Measurements from ENCODE around the gene ACVRL1.
"Not testable (repeated sequence)": the region's sequence is repeated elsewhere in the genome, so short reads cannot be mapped to it uniquely, and the experiment has no call there.

The ACVRL1 gene

DNA sequence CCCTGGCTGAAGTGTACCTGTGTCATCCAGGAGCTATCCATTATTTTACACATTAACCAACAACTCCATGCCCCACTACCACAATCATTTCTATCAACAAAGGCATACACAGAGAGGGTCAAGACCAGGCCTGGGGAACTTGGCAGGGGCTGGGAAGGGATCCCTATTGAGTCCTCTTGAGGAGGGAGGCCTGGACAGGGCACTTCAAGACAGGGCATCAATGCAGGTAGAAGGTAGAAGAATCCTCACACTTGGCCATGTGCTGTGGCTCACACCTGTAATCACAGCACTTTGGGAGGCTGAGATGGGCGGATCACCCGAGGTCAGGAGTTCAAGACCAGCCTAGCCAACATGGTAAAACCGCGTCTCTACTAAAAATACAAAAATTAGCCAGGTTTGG is 32.8 kb upstream of the ACVRL1 start:
- DNase-seq, result no peak

DNA sequence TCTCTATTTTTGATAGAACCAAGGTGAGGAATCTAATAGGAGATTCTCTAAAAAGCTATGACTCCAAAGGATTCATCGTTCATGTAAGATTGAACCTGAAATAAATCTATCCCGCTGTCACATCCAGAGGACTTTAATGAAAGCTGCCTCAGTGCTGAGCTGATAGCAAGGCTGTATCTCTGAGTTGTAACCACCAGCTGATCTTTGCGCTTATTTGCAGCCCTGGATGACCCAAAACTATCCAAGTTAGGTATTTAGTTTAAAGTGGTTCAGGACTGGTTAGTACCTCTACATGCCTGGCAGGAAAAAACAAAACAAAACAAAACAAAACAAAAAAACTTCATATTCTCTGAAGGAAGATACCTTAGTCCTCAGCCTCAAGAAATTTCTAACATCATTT is 28.2 kb upstream of the ACVRL1 start:
- DNase-seq, result no peak

DNA sequence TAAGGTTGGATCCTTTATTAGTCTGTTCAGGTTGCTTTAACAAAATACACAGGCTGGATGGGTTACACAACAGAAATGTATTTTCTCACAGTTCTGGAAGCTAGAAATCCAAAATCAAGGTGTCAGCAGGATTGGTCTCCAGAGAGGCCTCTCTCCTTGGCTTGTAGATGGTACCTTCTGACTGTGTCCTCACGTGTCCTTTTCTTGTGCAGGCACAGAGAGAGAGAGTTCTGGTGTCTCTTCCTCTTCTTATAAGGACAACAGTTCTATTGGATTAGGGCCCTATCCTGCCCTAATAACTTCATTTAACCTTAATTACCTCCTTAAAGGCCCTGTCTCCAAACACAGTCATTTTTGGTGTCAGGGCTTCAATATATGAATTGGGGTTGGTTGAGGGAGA is 24.0 kb upstream of the ACVRL1 start:
- DNase-seq, result no peak

DNA sequence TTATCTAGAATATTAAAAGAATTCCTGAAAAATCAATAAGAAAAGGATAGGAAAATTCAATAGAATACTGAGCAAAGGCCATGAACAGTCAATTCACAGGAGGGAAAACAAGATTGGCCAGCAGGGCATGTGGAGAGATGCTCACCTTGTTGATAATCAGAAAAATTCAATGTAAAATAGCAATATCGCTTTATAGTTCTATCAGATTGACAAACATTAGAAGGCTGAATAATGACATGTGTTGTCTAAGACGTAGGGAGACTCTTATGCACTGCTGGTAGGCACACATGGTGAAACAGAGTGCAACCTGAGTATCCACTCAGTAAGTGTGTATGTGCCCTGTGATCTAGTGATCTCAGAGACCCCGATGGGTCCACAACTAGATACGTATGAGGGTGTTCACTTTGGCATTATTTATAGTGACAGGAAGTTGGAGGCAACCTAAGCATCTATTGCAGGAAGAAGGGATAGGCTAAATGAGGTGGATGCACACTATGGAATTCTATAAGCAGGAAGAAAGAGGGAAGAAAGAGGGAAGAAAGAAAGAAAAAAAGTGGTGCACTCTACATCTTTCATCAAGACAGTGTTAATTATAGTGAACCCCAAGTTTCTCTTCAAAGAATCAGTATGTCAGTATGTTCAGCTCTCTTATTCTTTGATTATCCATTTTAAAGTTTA is 23.2 kb upstream of the ACVRL1 start:
- no peak for DNase-seq

DNA sequence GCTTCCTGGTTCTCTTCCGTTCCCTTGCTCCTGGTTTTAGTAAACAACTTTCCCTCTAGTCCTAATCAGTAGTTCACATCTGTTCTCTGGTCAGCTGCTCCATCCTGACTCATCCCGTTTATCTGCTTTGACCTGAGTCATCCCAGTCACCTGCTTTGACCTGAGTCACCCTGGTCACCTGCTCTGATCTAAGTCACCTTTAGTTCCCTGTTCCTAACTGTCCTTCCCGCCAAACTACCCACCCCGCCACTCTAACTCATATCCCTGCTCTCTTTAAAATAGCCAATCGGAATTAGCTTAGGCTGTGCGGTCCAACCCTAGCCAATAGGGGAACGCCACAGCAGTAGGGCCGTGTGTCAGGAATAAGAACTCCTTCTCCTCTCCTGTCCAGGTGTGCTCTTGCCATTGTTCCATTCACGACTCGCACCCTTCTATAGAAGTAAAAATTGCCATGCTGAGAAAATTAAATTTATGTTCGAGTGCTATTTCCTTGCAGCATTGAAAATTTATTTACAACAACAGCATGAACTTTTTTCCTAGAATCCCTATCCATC is 22.6 kb upstream of the ACVRL1 start:
- no peak for DNase-seq

DNA sequence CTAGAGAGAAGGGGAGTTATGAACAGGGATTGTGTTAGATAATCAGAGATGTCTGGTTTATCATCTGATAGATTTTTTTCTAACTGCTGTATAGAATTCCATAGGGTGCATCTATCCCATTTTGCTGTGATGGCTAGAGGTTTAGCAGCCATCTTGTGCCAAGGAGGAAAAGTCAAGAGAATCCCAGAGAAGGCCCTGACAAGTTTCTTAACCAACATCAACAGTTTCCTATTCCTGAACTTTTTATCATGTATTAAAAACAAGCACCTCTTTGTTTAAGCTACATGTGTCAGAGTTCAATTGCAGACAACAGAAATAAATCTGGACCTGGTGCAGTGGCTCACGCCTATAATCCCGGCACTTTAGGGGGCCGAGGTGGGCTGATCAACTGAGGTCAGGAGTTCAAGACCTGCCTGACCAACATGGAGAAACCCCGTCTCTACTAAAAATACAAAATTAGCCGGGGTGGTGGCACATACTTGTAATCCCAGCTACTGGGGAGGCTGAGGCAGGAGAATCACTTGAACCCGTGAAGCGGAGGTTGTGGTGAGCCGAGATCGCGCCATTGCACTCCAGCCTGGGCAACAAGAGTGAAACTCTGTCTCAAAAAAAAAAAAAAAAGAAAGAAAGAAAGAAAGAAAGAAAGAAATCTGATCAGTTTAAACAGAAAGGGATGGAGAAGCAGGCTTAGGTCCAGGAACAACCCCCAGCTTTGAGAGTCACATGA is 21.8 kb upstream of the ACVRL1 start:
- DNase-seq, result not testable (repeated sequence)

DNA sequence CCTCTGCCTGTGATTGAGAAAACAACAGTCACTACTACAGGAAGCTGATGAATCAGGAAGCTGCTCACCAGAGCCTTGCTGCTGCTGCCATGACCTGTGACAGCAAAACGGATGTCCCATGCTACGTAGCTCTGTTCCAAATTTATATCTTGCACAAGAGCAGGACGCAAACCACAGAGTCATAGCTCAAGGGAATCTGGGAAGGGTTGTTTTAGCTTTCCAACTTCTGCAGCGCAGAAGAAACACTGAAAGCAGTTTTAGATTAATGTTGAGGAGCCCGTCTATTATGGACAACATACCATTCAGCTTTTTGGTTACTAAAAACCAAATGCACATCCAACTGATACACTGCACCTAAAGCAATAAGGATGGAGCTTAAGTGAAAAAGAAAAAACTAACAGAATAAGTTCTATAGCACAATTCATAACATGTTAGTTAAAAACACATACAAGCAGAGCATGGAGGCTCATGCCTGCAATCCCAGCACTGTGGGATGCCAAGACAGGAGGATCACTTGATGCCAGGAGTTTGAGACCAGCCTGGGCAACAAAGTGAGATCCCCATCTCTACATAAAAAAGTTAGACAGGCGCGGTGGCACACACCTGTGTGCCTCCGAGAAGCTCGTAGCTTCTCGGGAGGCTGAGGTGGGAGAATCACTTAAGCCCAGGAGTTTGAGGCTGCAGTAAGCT is 21.1 kb upstream of the ACVRL1 start:
- DNase-seq, result peak; percentile 43 to 55

DNA sequence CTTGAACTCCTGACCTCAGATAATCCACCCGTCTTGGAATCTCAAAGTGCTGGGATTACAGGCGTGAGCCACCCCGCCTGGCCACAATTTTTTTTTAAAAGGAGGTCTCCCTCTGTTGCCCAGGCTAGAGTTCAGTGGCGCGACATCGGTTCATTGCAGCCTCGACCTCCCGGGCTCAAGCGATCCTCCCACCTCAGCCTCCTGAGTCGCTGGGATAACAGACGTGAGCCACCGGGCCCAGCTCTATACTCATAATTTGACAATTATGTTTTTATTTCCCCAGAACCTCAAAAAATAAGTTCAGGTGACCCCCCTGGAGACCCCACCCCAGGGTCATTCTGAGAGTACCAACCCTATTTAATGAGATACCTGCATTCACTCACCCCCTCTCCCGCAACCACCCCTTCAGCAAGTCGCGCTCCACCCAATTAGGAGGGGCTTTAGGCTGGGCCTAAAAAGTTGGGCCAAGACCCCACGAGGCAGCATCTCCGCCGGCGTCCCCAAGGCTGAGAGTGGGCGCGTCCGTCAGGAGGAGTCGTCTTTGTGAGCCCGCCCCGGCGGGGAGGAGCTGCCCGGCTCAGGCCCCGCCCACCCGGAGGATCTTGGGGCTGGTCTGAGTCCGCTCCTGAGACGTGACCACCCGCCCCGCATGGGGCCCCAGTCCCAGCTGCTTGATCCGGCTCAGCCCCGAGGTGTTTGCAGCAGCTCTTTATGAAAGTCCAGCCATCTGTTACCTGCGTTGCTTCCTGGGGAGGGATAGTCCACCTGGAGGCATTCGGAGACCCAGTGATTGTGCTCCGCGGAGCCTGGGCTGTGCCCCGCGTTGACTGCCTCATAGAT is 19.6 kb upstream of the ACVRL1 start, which contains the start of gene ANKRD33:
Gene ANKRD33, plus strand, starts transcription at position 628 of the 840 bp plus-strand sequence. Its CDS starts 84 bp downstream, at position 712.
- peak; percentile 36 to 39 for DNase-seq

DNA sequence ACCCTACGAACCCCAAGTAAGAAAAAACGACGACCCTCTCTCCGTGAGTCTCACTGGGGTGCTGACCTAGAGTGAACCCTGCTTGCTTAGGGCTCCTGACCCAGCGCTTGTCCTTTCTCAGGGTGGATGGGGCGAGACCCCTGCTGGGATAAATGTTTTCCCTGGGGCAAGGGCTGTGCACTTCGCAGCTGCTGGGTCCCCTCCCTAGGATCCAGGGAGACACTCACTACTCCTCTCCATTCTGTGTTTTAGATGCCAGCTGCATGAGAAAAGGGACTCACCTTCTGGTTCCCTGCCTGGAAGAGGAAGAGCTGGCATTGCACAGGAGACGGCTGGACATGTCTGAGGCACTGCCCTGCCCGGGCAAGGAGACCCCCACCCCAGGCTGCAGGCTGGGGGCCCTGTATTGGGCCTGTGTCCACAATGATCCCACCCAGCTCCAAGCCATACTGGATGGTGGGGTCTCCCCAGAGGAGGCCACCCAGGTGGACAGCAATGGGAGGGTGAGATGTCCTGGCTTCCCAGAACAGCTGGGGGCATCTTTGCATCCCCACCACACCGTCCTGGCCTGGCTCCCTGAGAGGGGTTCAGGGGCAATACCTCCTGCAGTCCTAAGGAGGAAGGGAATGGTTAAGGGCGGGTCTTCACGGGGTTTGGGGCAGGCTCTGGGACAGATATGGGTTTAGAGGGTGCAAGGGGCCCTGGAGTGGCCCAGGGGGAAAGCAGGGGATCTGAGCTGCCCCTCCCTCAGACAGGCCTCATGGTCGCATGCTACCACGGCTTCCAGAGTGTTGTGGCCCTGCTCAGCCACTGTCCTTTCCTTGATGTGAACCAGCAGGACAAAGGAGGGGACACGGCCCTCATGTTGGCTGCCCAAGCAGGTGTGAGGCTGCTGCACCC is 18.7 kb upstream of the ACVRL1 start:
- no peak for DNase-seq

DNA sequence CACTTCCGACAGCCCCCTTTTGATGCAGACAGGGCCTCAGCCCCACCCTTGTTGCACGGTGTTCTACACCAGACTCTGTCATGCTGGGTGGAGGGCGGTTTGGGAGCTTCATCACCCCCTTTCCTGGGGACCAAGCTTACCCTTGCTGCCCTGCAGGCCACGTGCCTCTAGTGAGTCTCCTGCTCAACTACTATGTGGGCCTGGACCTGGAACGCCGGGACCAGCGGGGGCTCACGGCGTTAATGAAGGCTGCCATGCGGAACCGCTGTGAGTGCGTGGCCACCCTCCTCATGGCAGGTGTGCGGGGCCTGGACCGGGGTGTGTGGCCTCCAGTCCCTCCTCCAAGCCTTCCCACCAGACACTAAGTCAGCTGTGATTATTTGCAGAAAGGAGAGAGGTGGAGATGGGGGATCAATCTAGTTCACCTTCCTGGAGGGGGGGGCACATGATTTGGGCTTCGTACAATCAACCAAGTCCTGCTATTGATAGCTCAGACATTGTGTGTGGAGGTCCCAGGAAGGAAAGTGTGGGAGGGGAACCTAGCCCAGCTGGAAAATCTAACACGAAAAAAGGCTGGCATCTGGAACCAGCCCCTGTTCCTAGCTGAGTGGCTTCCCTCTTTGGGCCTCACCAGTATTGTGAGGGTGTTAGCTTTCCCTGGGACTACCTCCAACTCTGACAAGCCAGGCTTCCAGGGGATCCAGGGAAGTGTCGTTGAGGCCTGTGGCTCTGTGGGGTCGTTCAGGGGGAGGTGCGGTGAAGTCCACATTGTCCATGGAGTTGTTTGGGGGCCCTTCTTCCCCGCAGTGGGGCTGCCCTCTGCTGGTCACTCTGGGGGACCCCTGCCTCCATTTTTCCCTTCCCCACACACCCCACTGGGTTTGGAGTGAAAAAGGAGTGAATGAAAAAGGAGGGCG is 17.8 kb upstream of the ACVRL1 start:
- DNase-seq, result no peak

DNA sequence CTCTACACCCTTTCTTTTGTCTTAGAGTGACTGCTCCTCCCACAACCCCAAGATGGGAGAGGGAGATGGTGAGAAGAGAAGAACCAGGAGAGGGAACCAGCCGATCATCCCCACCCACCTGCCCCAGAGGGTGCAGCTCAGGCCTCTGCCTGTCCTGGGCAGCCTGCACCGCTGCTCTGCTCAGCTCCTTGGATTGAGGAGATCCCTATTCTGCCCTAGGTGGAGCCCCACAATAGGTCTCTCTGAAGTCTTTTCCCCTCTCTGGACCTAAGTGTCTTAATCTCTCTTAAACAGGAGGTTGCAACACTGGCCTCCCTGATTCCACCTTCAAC is 17.2 kb upstream of the ACVRL1 start:
- DNase-seq, result no peak

DNA sequence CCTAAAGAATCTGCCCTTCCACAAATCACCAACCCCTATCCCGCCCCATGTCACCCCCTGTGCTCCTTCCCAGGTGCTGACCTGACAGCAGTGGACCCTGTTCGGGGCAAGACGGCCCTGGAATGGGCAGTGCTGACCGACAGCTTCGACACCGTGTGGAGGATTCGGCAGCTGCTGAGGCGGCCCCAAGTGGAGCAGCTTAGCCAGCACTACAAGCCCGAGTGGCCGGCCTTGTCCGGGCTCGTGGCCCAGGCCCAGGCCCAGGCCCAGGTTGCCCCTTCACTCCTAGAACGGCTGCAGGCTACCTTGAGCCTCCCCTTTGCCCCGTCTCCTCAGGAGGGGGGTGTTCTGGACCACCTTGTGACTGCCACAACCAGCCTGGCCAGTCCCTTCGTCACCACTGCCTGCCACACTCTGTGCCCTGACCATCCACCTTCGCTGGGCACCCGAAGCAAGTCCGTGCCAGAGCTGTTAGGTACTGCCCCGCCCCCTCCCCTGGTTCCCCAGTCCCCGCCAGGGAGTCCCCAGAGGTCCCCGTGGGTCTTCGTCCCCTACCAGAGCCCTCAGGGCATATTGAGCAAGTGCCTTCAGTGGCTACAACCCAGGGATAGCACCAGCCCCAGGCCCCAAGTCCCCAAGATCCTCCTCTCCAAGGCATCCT is 16.7 kb upstream of the ACVRL1 start:
- no peak for DNase-seq

DNA sequence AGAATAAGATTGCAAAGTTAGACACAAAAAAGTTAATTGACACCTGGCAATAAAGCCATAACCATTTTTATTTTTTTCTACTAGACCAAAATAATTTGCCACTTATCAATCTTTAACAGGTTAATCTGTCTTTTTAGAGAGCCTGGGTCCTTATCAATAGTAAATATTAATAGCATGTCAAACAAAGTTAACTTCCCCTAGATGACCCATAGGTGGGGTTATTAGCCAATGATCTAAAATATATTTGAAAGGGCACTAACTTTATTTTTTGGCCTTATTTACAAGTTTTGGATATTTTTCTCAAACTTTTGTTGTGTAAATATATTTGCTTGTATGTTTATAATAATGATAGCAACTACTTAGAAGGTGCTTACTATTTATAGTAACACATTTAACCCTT is 15.5 kb upstream of the ACVRL1 start:
- no peak for DNase-seq

DNA sequence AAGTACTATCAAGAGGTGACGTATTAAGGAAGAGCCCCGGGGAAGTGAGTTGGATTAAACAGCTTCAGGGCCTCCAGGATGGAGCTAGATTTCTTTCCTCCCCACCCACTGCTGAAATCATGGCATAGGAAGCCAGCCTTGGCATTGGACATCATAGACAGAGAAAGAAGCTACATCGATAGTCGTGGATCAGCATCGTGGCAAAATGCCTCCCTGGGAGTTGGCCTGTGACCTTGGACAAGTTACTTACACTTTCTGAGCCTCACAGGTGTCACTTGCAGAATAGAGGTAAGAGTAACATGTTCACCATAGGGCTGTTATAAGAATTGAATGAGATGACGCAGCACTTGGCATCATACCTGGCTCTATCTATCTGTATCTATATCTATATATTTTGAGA is 13.5 kb upstream of the ACVRL1 start:
- DNase-seq, result no peak

DNA sequence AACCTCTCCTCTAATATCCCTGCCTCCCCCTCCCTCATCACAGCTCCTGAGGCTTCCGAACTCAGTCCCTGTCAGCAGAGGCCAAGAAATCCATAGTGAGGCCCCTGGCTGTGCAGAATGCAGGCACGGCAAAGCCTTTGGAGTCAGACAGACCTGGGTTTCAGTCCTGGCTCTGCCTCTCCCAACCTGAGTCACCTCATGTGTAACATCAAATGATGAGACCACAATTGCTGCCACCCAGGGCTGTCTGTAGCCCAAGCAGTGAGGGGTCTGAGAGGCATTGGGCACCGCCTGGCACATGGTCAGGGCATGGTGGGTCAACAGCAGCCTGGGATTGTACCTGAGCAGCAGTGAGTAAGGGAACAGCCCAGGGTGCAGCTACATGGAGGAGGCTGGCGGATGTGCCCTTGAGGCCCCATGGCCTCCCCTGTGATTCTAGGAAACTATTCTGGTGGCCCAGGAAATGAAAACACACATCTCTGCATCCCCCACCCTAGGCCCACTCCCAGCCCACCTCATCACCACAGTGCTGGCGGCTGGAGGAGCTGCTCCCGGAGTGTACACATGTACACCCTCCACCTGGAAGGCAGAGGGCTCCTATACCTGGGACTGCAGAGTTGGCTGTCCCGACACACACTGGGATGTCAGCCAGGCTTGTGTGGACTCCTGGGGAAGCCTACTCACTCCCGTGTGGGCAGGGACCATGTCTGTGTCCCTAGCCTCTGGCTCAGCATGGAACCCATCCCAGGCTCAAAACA is 11.7 kb upstream of the ACVRL1 start:
- DNase-seq, result no peak

DNA sequence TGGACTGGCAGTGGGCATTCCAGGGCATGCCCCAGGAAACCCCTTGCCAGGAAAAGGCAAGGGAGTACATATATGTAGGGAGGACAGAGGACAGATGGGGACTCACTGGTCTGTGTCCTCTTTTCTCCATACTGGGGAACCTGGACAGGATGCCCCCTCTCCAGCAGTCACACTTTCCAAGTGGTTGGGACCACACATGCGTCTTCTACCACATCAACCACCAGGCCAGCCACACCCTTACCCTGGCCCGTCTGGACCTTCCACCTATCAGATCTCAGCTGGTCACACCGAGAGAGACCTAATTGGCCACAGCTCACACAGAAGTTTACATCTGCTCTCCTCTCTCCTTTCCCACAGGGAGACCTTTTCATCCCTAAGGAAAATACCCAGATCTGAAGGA is 11.1 kb upstream of the ACVRL1 start:
- DNase-seq, result no peak

DNA sequence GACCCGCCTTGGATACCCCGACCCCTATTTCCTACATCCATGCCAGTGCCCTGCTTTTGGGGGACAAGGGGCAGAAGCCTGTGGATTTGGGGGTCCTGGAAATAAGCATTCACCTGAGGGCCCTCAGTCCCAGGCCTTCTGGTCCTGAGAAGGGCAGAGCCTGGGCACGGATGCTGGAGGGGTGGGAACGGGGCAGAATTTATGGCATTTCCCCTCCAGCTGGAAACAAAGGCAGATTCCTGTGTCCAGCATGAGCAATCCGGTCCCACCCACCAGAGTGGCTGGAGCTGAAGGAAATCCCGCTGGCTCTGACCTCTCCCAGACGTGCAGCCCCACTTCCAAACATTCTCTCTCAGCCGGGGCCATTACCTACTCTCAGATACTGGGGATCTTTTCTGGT is 10.1 kb upstream of the ACVRL1 start:
- no peak for DNase-seq

DNA sequence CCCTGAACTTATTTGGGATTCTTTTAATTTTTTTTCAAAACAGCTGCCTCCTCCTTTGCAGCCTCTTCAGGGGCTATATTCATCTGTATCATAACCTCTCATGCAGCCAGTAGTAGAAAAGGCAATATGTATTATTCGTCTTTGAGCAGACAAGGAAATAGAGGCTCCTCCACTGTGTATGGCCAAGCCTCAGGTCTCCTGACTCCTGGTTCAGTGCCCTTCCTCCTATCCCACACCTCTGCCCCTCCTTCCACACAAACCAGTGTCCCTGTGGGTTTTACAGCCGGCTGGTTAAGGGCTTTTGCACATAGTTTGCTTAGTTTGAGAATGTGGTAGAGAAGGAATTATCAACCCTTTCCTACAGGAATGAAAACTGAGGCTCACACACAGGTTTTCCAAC is 8.8 kb upstream of the ACVRL1 start:
- DNase-seq, result no peak

DNA sequence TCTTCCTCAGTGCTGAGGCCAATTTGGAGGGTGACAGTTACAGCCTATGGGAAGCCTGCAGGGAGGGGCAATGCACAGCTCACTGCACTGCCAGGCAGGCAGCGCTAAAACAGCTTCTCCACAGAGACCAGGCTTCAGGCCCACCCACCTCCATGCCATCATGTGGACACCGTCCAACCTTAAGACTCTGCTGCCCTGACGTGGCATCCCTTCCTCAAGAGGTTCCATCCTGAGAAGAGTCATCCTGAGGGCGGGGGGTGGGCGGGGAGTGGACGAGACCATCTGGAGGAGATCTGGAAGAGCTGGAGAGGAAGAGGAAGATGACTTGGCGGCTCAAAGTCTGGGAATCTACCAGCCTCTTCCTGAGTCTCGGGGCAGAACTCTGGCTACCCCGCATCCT is 8.4 kb upstream of the ACVRL1 start:
- DNase-seq, result no peak
